ENCODE results near the gene OAF.

OAF gene

GRCh38 chr11:120224361-120224760 lies 13.5 kb downstream of the OAF start:
- no peak for FAIRE-seq

- no peak for FAIRE-seq
These were observed 14.4 kb downstream of the OAF start for GRCh38 chr11:120224972-120225909.

GRCh38 chr11:120226242-120226641 lies 15.4 kb downstream of the OAF start:
- no peak for FAIRE-seq

GRCh38 chr11:120226714-120227113 lies 15.9 kb downstream of the OAF start:
- no peak for FAIRE-seq

- FAIRE-seq = no peak
These were observed 16.5 kb downstream of the OAF start for GRCh38 chr11:120227228-120227852.

- no peak for FAIRE-seq
These were observed 18.1 kb downstream of the OAF start for GRCh38 chr11:120228794-120229384.

GRCh38 chr11:120229451-120230424 lies 18.9 kb downstream of the OAF start:
- FAIRE-seq = peak; percentile 83

GRCh38 chr11:120230433-120231071 lies 19.7 kb downstream of the OAF start:
- no peak for FAIRE-seq

GRCh38 chr11:120231963-120232362 lies 21.1 kb downstream of the OAF start:
- FAIRE-seq = no peak

GRCh38 chr11:120233207-120233803 lies 22.5 kb downstream of the OAF start:
- no peak for FAIRE-seq

- FAIRE-seq = no peak
These were observed 24.3 kb downstream of the OAF start for GRCh38 chr11:120235024-120235628.

GRCh38 chr11:120236169-120237107 lies 25.6 kb downstream of the OAF start:
- FAIRE-seq = no peak

GRCh38 chr11:120238968-120239620 lies 28.3 kb downstream of the OAF start:
- no peak for FAIRE-seq

GRCh38 chr11:120239713-120240640 lies 29.1 kb downstream of the OAF start, which contains the start of gene POU2F3:
Gene POU2F3, plus strand, starts transcription at chr11:120240140. Its CDS starts 204 bp downstream, at chr11:120240344.
- FAIRE-seq = no peak

- no peak for FAIRE-seq
These were observed 30.0 kb downstream of the OAF start for GRCh38 chr11:120240866-120241265.

- FAIRE-seq = no peak
These were observed 30.4 kb downstream of the OAF start for GRCh38 chr11:120241277-120241676.

GRCh38 chr11:120243221-120243620 lies 32.4 kb downstream of the OAF start:
- no peak for FAIRE-seq
